ENCODE data around the gene DUSP6.

- TF ChIP-seq, protein P1, sequence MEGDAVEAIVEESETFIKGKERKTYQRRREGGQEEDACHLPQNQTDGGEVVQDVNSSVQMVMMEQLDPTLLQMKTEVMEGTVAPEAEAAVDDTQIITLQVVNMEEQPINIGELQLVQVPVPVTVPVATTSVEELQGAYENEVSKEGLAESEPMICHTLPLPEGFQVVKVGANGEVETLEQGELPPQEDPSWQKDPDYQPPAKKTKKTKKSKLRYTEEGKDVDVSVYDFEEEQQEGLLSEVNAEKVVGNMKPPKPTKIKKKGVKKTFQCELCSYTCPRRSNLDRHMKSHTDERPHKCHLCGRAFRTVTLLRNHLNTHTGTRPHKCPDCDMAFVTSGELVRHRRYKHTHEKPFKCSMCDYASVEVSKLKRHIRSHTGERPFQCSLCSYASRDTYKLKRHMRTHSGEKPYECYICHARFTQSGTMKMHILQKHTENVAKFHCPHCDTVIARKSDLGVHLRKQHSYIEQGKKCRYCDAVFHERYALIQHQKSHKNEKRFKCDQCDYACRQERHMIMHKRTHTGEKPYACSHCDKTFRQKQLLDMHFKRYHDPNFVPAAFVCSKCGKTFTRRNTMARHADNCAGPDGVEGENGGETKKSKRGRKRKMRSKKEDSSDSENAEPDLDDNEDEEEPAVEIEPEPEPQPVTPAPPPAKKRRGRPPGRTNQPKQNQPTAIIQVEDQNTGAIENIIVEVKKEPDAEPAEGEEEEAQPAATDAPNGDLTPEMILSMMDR (IDR thresholded peaks at IDR 0.05): no peak
- no peak for TF ChIP-seq POLR2A (IDR thresholded peaks at IDR 0.05)
These were observed 14.5 kb upstream of the DUSP6 start for GRCh38 chr12:89366676-89367364.
